Measurements from ENCODE around the gene BSDC1.

- TF ChIP-seq CTCF (IDR thresholded peaks at IDR 0.05 in 8 of 11, conservative IDR thresholded peaks at IDR 0.05 in 3 of 11) (no peak), POLR2A (IDR thresholded peaks at IDR 0.05) (no peak)
Observed at GRCh38 chr1:32358435-32358834, 35.8 kb downstream of the BSDC1 start.
